Cerebellar nuclear complex (tissue), 1 donor: Measurements from ENCODE around the gene ARHGEF37.
"Not testable (repeated sequence)": the region's sequence is repeated elsewhere in the genome, so short reads cannot be mapped to it uniquely, and the experiment has no call there.

Experiments used
- DNase-seq, 2 experiments: peaks; one replicate each; lab custom pipeline; 2025; lab: John Stamatoyannopoulos, UW

The ARHGEF37 gene

GRCh38 chr5:149647334-149647733 lies 66.0 kb downstream of the ARHGEF37 start:
- DNase-seq: no peak

- not testable (repeated sequence) for DNase-seq
These were observed 67.4 kb downstream of the ARHGEF37 start for GRCh38 chr5:149648464-149649393.

GRCh38 chr5:149649730-149650129 lies 68.4 kb downstream of the ARHGEF37 start:
- not testable (repeated sequence) for DNase-seq

GRCh38 chr5:149651686-149652085 lies 70.4 kb downstream of the ARHGEF37 start:
- no peak for DNase-seq

GRCh38 chr5:149652697-149653096 lies 71.4 kb downstream of the ARHGEF37 start:
- no peak for DNase-seq

- DNase-seq: no peak
These were observed 72.9 kb downstream of the ARHGEF37 start for GRCh38 chr5:149654231-149654630.

GRCh38 chr5:149654883-149655505 lies 73.7 kb downstream of the ARHGEF37 start:
- DNase-seq: no peak

GRCh38 chr5:149656576-149657182 lies 75.4 kb downstream of the ARHGEF37 start:
- DNase-seq: no peak

GRCh38 chr5:149657324-149657723 lies 76.0 kb downstream of the ARHGEF37 start:
- DNase-seq: no peak

- no peak for DNase-seq
These were observed 77.0 kb downstream of the ARHGEF37 start for GRCh38 chr5:149658299-149658698.

GRCh38 chr5:149664083-149664482 lies 82.8 kb downstream of the ARHGEF37 start:
- DNase-seq: no peak

GRCh38 chr5:149664666-149665415 lies 83.5 kb downstream of the ARHGEF37 start:
- DNase-seq: no peak

GRCh38 chr5:149665416-149666175 lies 84.3 kb downstream of the ARHGEF37 start:
- DNase-seq: no peak

GRCh38 chr5:149666212-149666852 lies 85.0 kb downstream of the ARHGEF37 start:
- no peak for DNase-seq

- DNase-seq: no peak
These were observed 86.0 kb downstream of the ARHGEF37 start for GRCh38 chr5:149667084-149667828.

- no peak for DNase-seq
These were observed 86.6 kb downstream of the ARHGEF37 start for GRCh38 chr5:149667829-149668330.

GRCh38 chr5:149669273-149669672 lies 88.0 kb downstream of the ARHGEF37 start:
- DNase-seq: not testable (repeated sequence)

- DNase-seq: no peak
These were observed 90.2 kb downstream of the ARHGEF37 start for GRCh38 chr5:149671544-149671943.

- DNase-seq: no peak
These were observed 91.6 kb downstream of the ARHGEF37 start for GRCh38 chr5:149672701-149673476.
